ENCODE results near the gene ZNF746. TPM values are rescaled to one million over a fixed set of nuclear protein-coding genes. Genes with fewer than 3 reads are reported as not detected.

Gene ZNF746
- polyA plus RNA-seq, 1 donor (not counting 4 experiments of a cell fraction or from before 2014, with no cell fraction given) = 7.0 TPM

DNA sequence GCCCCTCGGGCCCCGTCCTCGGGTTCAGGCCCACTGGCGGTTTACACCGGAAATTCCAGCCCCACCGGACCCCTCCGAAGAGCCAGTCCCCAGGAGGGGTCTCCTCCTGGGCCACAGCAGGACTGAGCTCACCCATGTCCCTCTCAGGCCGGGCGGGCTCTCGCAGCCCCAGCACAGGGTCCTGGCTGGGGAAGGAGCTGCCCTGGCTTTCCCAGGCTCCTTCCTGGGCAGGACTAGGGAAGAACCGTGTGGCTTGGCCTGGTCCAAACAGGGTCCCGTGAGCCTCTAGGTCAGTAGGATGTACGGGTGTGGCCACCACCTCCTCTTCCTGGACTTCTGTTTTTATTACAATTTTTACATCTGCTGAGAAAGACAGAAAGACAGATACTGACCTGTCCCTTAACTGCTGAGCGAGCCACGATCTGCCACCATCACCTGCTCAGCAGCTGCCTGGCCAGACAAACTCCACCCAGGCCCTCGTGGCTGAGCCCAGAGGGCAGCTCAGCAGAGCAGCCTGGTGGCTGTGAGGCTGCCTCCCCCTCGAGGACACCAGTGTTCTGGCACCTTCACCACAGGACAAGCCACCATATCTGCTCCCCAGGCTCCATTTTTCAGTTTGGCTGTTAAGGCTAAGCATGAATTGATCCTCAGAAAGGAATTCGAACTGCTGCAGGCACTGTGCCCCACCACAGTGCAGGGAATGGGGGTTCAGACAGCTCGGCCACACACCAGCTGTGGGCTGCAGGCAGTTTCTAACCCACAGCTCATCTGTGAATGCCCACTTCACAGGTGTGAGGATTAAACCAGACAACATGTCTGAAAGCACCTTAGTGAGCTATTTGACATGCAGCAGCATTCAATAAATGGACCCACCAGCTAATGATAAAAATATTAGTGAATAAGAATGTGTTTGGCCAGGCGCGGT lies 22.2 kb downstream of the ZNF746 start:
- dilution Hi-C loops (cut with MboI; ENCODE audit: extremely low pct_ligation_motif_present, low sequenced_read_pairs) = no loop called here
- H3K27me3 ChIP-seq (ENCODE audit: control insufficient read depth, extremely low read depth, insufficient read depth, low read length) = no peaks in the 10 kb centered on the region
- no peak overlapping the region for H3K4me3 ChIP-seq (ENCODE audit: control insufficient read depth in 2 of 3, extremely low read depth in 1 of 3, insufficient read depth in 2 of 3, low read depth in 1 of 3, low read length in 3 of 3)
- H3K9me3 ChIP-seq (ENCODE audit: control insufficient read depth, low read depth, low read length) = no peaks in the 10 kb centered on the region
- H3K9ac ChIP-seq (ENCODE audit: control insufficient read depth, extremely low read depth, insufficient read depth, low read length) = no peak overlapping the region
- no peak for FAIRE-seq
- peaks cover 21 to 25% of the 10 kb centered on the region in 2 experiments for H3K36me3 ChIP-seq (ENCODE audit: control insufficient read depth in 2 of 2, extremely low read depth in 1 of 2, insufficient read depth in 2 of 2, low read length in 2 of 2)
- no peak overlapping the region for H3K27ac ChIP-seq (ENCODE audit: control insufficient read depth, insufficient read depth, low read length)
- no peak overlapping the region for H3K4me2 ChIP-seq (ENCODE audit: control insufficient read depth, extremely low read depth, insufficient read depth, low read depth, low read length)
- TF ChIP-seq, protein P1, sequence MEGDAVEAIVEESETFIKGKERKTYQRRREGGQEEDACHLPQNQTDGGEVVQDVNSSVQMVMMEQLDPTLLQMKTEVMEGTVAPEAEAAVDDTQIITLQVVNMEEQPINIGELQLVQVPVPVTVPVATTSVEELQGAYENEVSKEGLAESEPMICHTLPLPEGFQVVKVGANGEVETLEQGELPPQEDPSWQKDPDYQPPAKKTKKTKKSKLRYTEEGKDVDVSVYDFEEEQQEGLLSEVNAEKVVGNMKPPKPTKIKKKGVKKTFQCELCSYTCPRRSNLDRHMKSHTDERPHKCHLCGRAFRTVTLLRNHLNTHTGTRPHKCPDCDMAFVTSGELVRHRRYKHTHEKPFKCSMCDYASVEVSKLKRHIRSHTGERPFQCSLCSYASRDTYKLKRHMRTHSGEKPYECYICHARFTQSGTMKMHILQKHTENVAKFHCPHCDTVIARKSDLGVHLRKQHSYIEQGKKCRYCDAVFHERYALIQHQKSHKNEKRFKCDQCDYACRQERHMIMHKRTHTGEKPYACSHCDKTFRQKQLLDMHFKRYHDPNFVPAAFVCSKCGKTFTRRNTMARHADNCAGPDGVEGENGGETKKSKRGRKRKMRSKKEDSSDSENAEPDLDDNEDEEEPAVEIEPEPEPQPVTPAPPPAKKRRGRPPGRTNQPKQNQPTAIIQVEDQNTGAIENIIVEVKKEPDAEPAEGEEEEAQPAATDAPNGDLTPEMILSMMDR (optimal IDR thresholded peaks at IDR 0.05 in 1 of 3, IDR thresholded peaks at IDR 0.05 in 1 of 3, conservative IDR thresholded peaks at IDR 0.05 in 1 of 3; ENCODE audit: extremely low read depth in 1 of 3, insufficient read depth in 2 of 3, low read length in 3 of 3) = no peak
- no peak for TF ChIP-seq EZH2 (IDR thresholded peaks at IDR 0.05; ENCODE audit: low read length)
- peaks cover 6% of the 10 kb centered on the region for H3K79me2 ChIP-seq (ENCODE audit: control insufficient read depth, insufficient read depth, low read length)
- H3K4me1 ChIP-seq (ENCODE audit: control insufficient read depth, extremely low read depth, insufficient read depth, low read length) = no peaks in the 10 kb centered on the region
- H3K9me1 ChIP-seq (ENCODE audit: control insufficient read depth, extremely low read depth, insufficient read depth, low read length) = no peaks in the 10 kb centered on the region
- DNase-seq (ENCODE audit: low read depth, low spot score) = no peak
- no peak overlapping the region for H2AFZ ChIP-seq (ENCODE audit: control insufficient read depth, low read length)
- H4K20me1 ChIP-seq (ENCODE audit: control insufficient read depth, extremely low read depth, insufficient read depth, low read length) = no peaks in the 10 kb centered on the region

DNA sequence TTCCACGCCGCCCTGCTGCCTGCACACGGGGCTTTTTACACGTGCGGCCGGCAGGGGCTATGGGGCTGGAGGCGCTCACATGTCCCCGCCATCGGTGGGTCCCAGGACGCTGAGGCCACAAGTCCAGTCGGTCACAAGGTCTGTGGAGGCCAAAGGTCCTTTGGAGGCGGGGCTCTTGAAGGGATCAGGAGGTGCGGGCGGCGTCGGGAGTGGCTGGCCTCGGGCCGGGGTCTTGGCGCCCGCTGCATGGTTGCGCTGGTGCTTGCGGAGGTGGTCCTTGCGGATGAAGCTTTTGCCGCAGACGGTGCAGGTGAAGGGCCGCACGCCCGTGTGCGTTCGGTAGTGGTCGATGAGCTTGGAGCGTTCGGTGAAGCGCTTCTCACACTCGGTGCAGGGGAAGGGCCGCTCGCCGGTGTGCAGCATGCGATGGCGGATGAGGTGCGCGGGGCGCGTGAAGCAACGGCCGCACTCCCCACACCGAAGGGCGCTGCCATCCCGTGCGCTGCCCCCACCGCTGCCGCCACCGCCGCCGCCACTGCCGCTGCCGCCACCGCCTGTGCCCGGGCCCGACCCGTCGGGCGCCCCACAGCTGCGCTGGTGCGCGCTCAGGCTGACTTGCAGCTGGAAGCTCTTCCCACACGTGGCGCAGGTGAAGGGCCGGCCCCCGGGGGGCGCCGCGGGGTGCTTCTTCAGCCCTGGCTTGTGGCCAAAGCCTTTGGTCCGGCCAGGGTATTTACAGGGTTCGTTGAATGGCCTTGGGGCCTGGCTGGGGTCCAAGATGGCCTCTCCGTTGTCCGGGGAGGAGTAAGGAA lies 23.1 kb downstream of the ZNF746 start:
- FAIRE-seq = no peak
- Histone ChIP-seq H3K36me3 (ENCODE audit: control insufficient read depth in 2 of 2, extremely low read depth in 1 of 2, insufficient read depth in 2 of 2, low read length in 2 of 2) (peaks cover 19 to 25% of the 10 kb centered on the region in 2 experiments), H3K27me3 (ENCODE audit: control insufficient read depth, extremely low read depth, insufficient read depth, low read length) (no peaks in the 10 kb centered on the region), H3K4me2 (ENCODE audit: control insufficient read depth, extremely low read depth, insufficient read depth, low read depth, low read length) (no peak overlapping the region), H3K4me3 (ENCODE audit: control insufficient read depth in 2 of 3, extremely low read depth in 1 of 3, insufficient read depth in 2 of 3, low read depth in 1 of 3, low read length in 3 of 3) (no peak overlapping the region), H3K4me1 (ENCODE audit: control insufficient read depth, extremely low read depth, insufficient read depth, low read length) (no peaks in the 10 kb centered on the region), H3K79me2 (ENCODE audit: control insufficient read depth, insufficient read depth, low read length) (peaks cover 4% of the 10 kb centered on the region), H3K9me3 (ENCODE audit: control insufficient read depth, low read depth, low read length) (no peaks in the 10 kb centered on the region), H3K9me1 (ENCODE audit: control insufficient read depth, extremely low read depth, insufficient read depth, low read length) (no peaks in the 10 kb centered on the region), H2AFZ (ENCODE audit: control insufficient read depth, low read length) (no peak overlapping the region), H4K20me1 (ENCODE audit: control insufficient read depth, extremely low read depth, insufficient read depth, low read length) (no peaks in the 10 kb centered on the region), H3K9ac (ENCODE audit: control insufficient read depth, extremely low read depth, insufficient read depth, low read length) (no peak overlapping the region), H3K27ac (ENCODE audit: control insufficient read depth, insufficient read depth, low read length) (no peak overlapping the region)
- DNase-seq (ENCODE audit: low read depth, low spot score) = no peak
- no peak for TF ChIP-seq EZH2 (IDR thresholded peaks at IDR 0.05; ENCODE audit: low read length)
- TF ChIP-seq, protein P1 (optimal IDR thresholded peaks at IDR 0.05 in 1 of 3, IDR thresholded peaks at IDR 0.05 in 1 of 3, conservative IDR thresholded peaks at IDR 0.05 in 1 of 3; ENCODE audit: extremely low read depth in 1 of 3, insufficient read depth in 2 of 3, low read length in 3 of 3) = no peak
- dilution Hi-C loops (cut with MboI; ENCODE audit: extremely low pct_ligation_motif_present, low sequenced_read_pairs) = no loop called here

Data from keratinocyte (primary cell).